ENCODE data around the gene RXRA.

Gene RXRA

DNA sequence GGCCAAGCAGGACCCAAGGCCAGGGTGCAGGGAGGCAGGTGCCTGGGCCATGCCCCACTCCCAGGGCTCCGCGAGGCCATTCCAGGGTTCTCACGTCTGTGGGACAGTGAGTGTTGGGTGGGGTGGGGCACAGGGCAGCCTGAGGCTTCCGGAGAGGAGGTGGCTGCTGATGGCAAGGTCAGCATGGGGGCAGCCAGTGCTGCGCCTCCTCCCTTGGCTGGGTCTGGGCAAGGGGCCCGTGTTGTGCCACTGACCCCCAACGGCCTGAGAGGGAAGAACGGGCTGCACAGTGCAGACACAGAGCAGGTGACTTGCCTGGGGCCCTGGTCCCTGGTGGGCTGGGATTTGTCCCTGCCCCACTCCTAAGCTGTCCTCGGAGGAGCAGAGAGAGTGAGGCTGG, 82.1 kb downstream of the RXRA start:
- H3K36me3 ChIP-seq (ENCODE audit: control insufficient read depth, insufficient read depth, low read length): no peaks in the 10 kb centered on the region

DNA sequence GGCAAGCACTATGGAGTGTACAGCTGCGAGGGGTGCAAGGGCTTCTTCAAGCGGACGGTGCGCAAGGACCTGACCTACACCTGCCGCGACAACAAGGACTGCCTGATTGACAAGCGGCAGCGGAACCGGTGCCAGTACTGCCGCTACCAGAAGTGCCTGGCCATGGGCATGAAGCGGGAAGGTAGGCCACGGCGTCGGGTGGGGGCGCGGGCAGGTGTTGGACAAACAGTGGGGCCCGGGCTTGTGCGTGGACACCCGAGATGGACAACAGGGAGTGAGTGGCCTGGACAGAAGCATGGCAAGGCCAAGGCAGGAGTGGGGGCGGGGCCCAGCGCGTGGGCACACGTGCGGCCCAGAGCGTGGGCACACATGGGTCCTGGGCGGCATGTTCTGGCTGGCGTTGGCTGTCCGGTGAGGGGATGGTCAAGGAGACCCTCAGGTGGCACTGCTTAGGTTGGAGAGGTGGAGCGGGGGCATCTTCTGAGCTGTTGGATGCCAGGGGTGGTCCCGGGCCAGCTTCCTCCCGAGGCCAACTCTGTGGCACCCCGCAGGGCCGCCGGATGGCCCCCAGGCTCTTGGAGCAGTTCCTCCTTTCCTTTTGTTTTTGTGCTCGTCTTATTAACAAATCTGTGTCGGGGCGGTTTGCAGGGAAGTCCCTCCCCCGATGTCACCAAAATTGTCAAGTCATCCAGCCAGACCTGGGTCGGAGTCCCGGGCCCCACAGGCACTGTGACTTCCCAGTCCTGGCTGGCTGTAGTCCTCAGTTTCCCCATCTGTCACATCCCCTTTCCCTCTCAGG, 82.9 kb downstream of the RXRA start:
- Histone ChIP-seq H3K36me3 (ENCODE audit: control insufficient read depth, insufficient read depth, low read length) (no peaks in the 10 kb centered on the region), H3K9me3 (ENCODE audit: control insufficient read depth, insufficient read depth, low read depth, low read length) (no peaks in the 10 kb centered on the region), H3K27me3 (ENCODE audit: control insufficient read depth, insufficient read depth, low read length) (no peaks in the 10 kb centered on the region), H3K9ac (ENCODE audit: low read length) (peak overlapping the region; percentile 52), H3K4me1 (ENCODE audit: control insufficient read depth, insufficient read depth, low read length) (peaks cover 46% of the 10 kb centered on the region), H3K27ac (ENCODE audit: low read depth, low read length) (no peak overlapping the region), H3K4me3 (ENCODE audit: low read depth, low read length) (no peak overlapping the region)

More for the DNA sequence above, 82.1 kb downstream of the RXRA start:
- Histone ChIP-seq H3K4me3 (ENCODE audit: low read depth, low read length) (no peak overlapping the region), H3K9me3 (ENCODE audit: control insufficient read depth, insufficient read depth, low read depth, low read length) (no peaks in the 10 kb centered on the region), H3K27me3 (ENCODE audit: control insufficient read depth, insufficient read depth, low read length) (no peaks in the 10 kb centered on the region), H3K9ac (ENCODE audit: low read length) (no peak overlapping the region), H3K27ac (ENCODE audit: low read depth, low read length) (peak overlapping the region; percentile 47; the same call in 1 of the 2 replicates), H3K4me1 (ENCODE audit: control insufficient read depth, insufficient read depth, low read length) (peaks cover 46% of the 10 kb centered on the region)

DNA sequence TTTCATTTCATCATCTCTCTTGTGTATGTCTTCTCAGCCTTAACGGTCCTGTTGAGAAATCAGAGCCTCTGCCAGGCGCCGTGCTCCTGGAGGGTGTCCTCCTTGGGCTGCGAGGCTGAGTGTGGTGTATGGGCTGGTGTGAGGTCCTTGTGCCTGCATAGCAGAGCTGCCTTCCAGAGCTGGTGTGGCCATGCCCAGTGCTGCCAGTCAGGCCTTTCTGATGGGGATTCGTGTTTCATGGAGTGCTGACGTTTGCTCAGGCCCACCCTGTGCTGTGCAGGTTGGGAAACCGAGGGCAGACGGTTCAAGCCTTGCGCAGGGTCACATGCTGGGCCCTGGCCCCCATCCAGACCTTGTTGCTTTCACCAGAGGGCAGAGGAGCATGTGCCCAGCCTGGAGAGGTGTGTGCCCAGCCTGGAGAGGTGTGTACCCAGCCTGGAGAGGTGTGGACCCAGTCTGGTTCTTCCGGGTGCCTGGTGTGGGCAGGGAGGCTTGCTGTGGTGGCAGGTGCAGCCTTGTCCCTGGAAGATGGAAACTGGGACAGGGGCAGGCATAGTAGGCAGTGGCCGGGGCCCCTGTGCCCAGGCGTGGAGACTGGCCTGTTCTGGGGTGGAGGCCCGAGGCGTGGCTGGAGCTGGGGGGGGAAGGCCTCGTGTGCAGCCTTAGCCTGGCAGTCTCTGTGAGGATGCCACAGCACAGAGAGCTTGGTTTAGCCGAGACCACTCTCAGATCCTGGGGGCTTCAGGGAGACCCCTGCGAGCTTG, 84.0 kb downstream of the RXRA start:
- H3K27me3 ChIP-seq (ENCODE audit: control insufficient read depth, insufficient read depth, low read length): no peaks in the 10 kb centered on the region
- peaks cover 46% of the 10 kb centered on the region for H3K4me1 ChIP-seq (ENCODE audit: control insufficient read depth, insufficient read depth, low read length)
- no peak overlapping the region for H3K9ac ChIP-seq (ENCODE audit: low read length)
- H3K4me3 ChIP-seq (ENCODE audit: low read depth, low read length): no peak overlapping the region
- no peaks in the 10 kb centered on the region for H3K9me3 ChIP-seq (ENCODE audit: control insufficient read depth, insufficient read depth, low read depth, low read length)
- H3K36me3 ChIP-seq (ENCODE audit: control insufficient read depth, insufficient read depth, low read length): no peaks in the 10 kb centered on the region
- H3K27ac ChIP-seq (ENCODE audit: low read depth, low read length): no peak overlapping the region

DNA sequence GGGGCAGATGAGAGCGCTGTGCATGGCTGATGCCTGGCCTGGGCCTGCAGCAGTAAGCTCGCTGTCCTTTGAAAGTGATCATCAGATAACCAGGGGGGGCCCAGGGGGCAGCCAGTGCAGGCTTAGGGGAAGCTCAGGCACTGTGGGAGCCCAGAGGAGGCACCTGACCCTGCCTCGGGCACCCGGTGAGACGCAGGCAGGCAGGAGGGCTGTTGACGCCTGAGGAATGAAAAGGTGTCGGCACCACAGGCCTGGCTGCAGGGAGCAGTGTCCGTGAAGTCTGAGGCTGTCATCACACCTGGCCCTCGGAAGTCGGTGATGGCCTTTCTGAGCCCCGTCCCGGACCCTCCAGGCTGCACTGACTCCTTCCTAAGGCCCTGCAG, 84.6 kb downstream of the RXRA start:
- H3K9me3 ChIP-seq (ENCODE audit: control insufficient read depth, insufficient read depth, low read depth, low read length): no peaks in the 10 kb centered on the region
- no peaks in the 10 kb centered on the region for H3K27me3 ChIP-seq (ENCODE audit: control insufficient read depth, insufficient read depth, low read length)
- H3K27ac ChIP-seq (ENCODE audit: low read depth, low read length): no peak overlapping the region
- H3K4me1 ChIP-seq (ENCODE audit: control insufficient read depth, insufficient read depth, low read length): peaks cover 46% of the 10 kb centered on the region
- H3K9ac ChIP-seq (ENCODE audit: low read length): no peak overlapping the region
- no peak overlapping the region for H3K4me3 ChIP-seq (ENCODE audit: low read depth, low read length)
- H3K36me3 ChIP-seq (ENCODE audit: control insufficient read depth, insufficient read depth, low read length): no peaks in the 10 kb centered on the region

DNA sequence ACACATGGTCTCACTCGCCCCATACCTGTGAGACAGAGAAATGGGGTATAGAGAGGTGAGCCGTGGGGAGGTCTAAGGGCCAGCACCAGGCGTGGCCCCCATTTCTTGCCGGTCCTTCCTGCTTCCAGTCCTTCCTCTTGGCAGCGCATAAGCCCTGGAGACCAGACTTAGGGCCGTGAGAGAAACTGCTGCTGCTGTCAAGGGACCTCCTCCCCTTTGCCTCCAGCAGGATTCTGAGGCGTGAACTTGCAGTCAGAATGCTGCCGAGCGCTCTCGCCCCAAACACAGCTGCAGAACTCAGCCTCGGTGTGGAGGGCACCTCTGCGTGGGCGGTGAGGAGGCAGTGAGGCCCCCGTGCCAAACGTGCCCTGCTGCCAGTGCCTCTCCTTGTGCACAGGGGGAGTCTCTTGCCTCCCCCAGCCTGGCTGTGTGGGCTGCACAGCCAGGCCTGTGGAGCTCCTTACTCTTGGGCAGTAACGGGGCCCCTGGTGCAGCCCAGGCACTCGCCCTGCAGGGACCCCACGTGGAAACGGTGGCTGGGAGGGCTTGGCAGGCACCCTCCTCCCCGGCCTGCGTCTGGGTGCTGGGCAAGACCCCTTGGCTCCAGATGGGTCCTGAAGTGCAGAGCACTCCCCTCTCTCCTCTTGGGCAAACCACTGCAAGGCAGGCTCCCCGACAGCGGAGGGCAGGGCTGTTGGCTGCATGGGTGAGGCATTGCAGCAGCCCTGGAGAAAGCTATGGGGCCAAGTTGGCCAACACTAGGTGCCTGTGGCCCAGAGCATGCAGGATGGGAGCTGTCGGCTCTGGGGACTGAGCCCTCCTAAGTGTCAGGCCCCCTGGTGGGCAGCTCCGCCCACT, 85.4 kb downstream of the RXRA start:
- H3K36me3 ChIP-seq (ENCODE audit: control insufficient read depth, insufficient read depth, low read length): no peaks in the 10 kb centered on the region
- no peak overlapping the region for H3K4me3 ChIP-seq (ENCODE audit: low read depth, low read length)
- H3K9ac ChIP-seq (ENCODE audit: low read length): no peak overlapping the region
- peaks cover 42% of the 10 kb centered on the region for H3K4me1 ChIP-seq (ENCODE audit: control insufficient read depth, insufficient read depth, low read length)
- no peaks in the 10 kb centered on the region for H3K27me3 ChIP-seq (ENCODE audit: control insufficient read depth, insufficient read depth, low read length)
- no peaks in the 10 kb centered on the region for H3K9me3 ChIP-seq (ENCODE audit: control insufficient read depth, insufficient read depth, low read depth, low read length)
- H3K27ac ChIP-seq (ENCODE audit: low read depth, low read length): 0 out of 2 replicates have a peak overlapping the region, but pooled peaks have one; percentile 35

DNA sequence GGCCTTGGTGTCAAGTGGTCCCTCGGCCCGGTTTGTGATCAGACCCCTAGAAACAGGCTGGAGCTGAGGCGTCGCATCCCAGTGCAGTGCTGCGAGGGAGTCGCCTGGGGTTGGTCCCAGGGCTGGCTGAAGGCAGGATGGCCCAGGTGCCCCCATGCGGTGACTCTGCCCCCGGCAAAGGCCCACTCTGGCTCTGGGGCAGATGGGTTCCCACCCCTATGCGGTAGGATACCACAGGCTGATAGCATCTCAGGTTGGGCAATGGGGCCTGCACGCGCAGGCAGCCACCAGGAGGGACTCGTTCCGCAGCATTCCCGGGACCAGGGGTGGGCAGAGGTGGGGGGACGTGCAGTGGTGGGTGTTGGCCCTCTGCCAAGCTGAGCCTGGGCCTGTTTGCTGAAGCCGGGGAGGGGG, 86.0 kb downstream of the RXRA start:
- Histone ChIP-seq H3K27me3 (ENCODE audit: control insufficient read depth, insufficient read depth, low read length) (no peaks in the 10 kb centered on the region), H3K4me3 (ENCODE audit: low read depth, low read length) (no peak overlapping the region), H3K9me3 (ENCODE audit: control insufficient read depth, insufficient read depth, low read depth, low read length) (no peaks in the 10 kb centered on the region), H3K4me1 (ENCODE audit: control insufficient read depth, insufficient read depth, low read length) (peaks cover 36% of the 10 kb centered on the region), H3K9ac (ENCODE audit: low read length) (no peak overlapping the region), H3K27ac (ENCODE audit: low read depth, low read length) (no peak overlapping the region), H3K36me3 (ENCODE audit: control insufficient read depth, insufficient read depth, low read length) (peaks cover 5% of the 10 kb centered on the region; the same call in 1 of the 2 replicates)

DNA sequence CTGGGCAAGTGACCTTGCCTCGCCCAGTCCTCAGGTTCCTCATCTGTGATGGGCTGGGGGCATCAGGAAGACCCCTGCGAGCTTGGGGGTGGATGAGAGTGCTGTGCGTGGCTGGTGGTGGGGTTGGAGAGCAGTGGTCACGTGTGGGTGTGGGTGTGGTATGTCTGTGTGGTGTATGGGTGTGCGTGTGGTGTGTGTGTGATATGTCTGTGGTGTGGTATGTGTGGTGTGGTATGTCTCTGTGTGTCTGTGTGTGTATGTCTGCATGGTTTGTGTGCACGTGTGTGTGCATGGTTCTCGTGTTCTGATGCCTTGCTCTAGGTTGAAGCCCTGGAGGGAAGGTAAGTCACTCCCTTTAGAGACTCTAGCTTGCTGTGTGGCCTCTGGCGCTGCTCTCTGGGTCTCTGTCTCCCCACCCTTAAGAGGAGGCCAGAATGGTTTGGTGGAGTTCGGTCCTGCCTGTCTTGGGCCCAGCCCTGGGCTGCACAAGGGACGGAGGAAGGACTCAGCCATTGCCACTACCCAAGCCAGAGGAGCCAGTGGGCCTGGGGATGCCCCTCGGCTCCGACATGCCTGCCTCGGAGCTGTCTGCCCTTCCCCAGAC, 87.0 kb downstream of the RXRA start:
- no peaks in the 10 kb centered on the region for H3K27me3 ChIP-seq (ENCODE audit: control insufficient read depth, insufficient read depth, low read length)
- no peak overlapping the region for H3K4me3 ChIP-seq (ENCODE audit: low read depth, low read length)
- H3K36me3 ChIP-seq (ENCODE audit: control insufficient read depth, insufficient read depth, low read length): peaks cover 5% of the 10 kb centered on the region; the same call in 1 of the 2 replicates
- no peak overlapping the region for H3K27ac ChIP-seq (ENCODE audit: low read depth, low read length)
- H3K4me1 ChIP-seq (ENCODE audit: control insufficient read depth, insufficient read depth, low read length): peaks cover 30% of the 10 kb centered on the region; the same call in 1 of the 2 replicates
- no peaks in the 10 kb centered on the region for H3K9me3 ChIP-seq (ENCODE audit: control insufficient read depth, insufficient read depth, low read depth, low read length)
- H3K9ac ChIP-seq (ENCODE audit: low read length): no peak overlapping the region

DNA sequence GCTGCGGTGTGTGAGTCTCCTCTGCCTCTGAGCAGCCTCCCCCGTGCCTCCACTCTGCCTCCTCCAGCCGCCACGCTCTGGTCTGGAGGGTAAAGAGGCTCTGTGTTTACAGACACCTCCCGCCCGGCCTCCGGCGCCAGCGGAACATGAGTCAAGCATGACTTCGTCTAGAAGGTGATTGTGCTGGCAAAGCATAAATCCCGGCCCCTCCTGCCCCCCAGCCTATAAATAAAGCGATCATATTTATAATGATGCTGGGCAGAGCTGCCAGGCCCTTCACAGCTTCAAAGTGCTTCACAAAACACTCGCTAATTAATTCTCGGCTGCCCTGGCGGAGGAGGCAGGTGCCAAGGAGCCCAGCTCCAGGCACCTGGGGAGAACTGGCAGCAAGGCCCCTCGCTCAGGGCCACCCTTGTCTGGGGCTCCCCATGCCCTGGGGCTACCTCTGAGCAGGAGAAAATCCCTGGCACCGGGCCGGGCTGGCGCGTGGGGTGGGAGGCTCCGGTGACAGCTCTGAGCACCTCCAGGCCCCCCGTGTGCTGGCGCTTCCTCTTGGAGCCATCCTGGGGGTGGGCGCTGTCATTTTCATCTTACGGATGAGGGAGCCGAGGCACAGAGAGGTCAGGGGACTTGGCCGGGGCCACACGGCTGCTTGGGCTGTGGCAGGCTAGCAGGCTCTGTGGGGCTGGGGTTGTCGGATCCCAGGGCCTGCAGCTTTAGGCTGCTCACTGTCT, 87.8 kb downstream of the RXRA start:
- no peak overlapping the region for H3K9ac ChIP-seq (ENCODE audit: low read length)
- no peaks in the 10 kb centered on the region for H3K9me3 ChIP-seq (ENCODE audit: control insufficient read depth, insufficient read depth, low read depth, low read length)
- H3K27ac ChIP-seq (ENCODE audit: low read depth, low read length): no peak overlapping the region
- H3K36me3 ChIP-seq (ENCODE audit: control insufficient read depth, insufficient read depth, low read length): peaks cover 5% of the 10 kb centered on the region; the same call in 1 of the 2 replicates
- no peak overlapping the region for H3K4me3 ChIP-seq (ENCODE audit: low read depth, low read length)
- H3K27me3 ChIP-seq (ENCODE audit: control insufficient read depth, insufficient read depth, low read length): no peaks in the 10 kb centered on the region
- H3K4me1 ChIP-seq (ENCODE audit: control insufficient read depth, insufficient read depth, low read length): peaks cover 26% of the 10 kb centered on the region; the same call in 1 of the 2 replicates

DNA sequence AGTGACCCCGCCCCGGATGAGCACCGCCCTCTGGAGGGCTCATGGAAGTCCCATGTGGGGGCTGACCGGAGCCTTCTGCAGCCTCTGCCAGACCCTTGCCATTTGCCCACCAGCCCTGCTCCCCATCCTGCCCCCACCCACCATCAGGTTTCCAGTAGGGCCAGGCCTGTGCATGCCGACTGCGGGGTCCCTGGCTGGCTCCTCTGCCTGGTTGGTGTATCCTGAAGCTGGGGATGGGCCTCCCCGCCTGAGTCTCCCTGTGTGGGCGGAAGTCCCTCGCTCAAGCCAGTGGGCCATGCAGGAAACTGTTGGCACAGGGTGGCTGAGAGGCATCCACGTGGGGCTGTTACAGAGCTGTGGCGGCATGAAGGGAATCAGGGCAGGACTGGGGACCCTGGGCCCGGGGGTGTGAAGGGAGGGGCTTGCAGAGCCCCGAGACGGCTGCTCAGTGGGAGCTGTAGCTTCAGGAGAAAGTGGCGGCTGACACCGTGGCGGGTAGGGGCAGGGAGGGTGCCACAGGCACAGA, 88.7 kb downstream of the RXRA start:
- no peaks in the 10 kb centered on the region for H3K27me3 ChIP-seq (ENCODE audit: control insufficient read depth, insufficient read depth, low read length)
- no peak overlapping the region for H3K4me3 ChIP-seq (ENCODE audit: low read depth, low read length)
- peaks cover 18% of the 10 kb centered on the region; the same call in 1 of the 2 replicates for H3K4me1 ChIP-seq (ENCODE audit: control insufficient read depth, insufficient read depth, low read length)
- H3K9me3 ChIP-seq (ENCODE audit: control insufficient read depth, insufficient read depth, low read depth, low read length): no peaks in the 10 kb centered on the region
- no peak overlapping the region for H3K9ac ChIP-seq (ENCODE audit: low read length)
- peaks cover 5% of the 10 kb centered on the region; the same call in 1 of the 2 replicates for H3K36me3 ChIP-seq (ENCODE audit: control insufficient read depth, insufficient read depth, low read length)
- no peak overlapping the region for H3K27ac ChIP-seq (ENCODE audit: low read depth, low read length)
